Fibroblast of upper back skin (primary cell): ENCODE results near the gene RBM4B.

Experiments used
- DNase-seq: peaks from one replicate; pipeline ENCODE4 v3.0.0-alpha.2; 2013

The RBM4B gene

DNA sequence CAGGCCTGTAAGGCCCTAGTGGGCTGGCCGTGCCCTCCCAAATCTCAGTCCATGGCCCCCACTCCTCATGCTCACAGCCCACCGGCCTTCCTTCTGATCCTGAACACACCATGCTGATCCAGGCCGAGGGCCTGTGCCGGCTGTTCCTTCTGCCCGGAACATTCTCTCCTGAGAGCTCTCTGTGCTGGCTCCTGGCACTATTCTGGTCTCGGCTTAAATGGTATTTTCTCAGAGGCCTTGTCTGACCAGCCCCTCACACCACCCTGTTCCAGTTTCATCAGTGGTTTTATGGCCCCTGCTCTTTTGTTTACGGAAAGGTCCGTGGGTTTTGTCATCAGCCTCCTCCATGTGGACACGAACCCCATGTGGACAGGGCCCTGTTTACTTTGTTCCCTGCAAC, 29.3 kb upstream of the RBM4B start:
- DNase-seq, result no peak

DNA sequence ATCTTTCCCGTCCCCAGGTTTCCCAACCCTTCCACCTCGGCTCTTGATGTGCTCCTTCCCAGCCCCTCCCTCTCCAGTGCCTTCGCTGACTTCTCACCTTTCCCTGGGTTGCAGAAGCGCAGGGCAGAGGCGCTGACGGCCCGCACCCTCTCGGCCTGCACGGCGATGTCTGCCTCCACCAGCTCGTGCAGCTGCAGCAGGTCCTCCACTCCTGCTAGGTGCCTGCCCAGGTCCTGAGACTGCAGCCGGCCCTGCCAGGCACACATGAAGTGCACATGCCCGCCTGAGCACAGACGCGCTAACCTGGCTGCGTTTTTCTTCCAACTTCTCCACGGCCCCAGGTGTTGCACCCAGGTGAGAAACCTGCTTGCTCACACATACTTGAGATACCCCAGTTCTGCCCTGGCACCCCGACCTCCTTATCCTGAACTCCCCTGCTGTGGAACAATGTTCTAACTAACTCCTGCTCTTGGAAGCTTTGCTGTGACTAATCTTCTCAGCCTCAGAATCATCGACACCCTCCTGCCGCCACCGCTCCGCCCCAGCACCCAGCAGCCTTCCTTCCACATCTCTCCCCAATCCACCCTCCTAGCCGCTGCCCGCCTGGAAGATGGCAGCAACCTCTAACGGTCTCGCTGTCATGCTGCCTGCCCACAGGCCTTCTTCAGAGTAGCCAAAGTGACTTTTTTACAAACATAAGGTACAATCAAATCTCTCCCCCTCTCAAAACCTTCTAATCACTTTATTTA, 28.1 kb upstream of the RBM4B start:
- DNase-seq, result no peak

DNA sequence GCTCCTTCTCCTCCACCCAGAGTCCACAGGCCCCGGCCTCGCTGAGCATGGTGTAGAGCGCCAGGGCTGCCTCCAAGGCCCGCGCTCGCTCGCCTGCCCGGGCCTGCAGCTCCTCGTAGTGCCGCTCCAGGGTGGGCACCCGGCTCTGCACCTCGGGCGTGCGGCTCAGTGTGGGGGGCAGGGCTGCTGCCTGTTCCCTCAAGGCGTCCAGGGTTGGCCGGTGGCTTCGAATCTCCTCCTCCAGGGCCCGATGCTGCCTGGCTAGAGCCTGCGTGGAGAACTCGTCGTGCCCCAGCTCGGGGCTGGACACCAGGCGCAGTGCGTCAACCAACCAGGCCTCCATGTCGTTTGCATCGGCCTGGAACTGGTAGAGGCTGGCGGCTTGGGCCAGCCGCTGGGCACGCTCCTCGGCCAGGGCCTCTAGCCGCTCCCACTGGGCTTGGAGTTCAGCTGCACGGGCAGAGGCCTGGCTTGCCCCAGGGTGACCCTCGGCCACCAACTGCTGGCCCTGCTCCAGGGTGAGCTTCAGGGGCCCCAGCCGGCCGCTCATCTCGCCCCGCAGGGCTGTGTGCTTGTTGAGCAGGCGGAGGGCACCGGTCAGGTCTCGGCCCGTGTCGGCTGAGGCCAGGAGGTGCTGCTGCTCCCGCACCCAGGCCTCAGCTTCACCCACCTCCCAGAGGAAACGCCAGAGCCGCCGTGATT, 27.1 kb upstream of the RBM4B start:
- DNase-seq, result no peak

DNA sequence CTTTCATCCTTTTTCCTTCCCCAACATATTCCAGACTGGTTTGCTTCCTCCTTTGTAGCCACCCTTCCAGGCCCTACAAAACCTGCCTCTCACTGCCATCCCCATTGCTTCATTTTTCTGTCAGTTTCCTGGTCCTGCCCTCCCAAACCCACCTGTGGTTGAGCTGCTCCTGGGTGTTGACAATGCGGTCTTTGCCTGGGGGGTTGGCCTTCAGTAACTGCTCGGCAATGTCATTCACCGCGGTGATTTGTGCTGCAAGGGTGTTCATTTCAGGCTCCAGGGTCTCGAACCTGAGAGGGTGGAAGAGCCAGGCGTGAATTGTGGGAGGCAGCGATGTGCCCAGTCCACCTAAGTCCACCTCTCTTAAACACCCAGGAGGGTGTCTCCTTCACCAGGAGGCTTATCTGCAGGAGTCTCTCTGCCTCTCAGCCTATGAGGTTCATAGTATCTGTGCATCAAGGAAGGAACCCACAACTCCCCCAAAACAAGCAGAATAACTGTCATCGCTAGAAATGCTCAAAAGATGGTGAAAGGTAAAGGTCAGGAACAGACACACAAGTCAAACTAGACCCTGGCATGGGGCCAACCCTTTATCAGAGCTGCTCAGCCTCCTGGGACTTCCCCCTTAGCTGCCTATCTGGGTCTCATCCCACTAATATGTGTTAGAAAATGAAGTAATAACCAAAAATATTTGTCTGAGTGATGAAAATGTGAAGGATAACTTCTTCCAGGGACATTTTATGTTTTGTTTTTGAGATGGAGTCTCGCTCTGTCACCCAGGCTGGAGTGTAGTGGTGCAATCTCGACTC, 23.9 kb upstream of the RBM4B start:
- DNase-seq, result no peak

DNA sequence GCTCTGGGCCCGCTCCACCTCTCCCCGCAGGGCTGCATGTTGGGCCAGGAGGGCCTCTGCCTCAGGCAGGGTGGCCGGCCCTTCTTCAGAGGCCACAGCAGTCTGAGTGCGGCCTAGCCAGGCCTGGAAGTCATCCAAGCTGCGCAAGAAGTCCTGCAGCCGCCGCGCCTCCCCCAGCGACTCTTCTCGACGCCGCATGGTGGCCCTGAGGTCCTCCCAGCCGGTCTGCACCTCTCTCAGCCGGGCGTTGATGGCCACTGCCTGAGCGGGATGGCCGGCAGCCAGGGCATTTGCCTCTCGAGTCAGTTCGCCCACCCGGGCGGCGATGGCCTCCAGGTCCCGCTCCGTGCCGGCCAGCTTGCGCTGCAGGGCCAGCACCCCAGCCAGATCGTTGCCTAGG, 23.1 kb upstream of the RBM4B start:
- no peak for DNase-seq

DNA sequence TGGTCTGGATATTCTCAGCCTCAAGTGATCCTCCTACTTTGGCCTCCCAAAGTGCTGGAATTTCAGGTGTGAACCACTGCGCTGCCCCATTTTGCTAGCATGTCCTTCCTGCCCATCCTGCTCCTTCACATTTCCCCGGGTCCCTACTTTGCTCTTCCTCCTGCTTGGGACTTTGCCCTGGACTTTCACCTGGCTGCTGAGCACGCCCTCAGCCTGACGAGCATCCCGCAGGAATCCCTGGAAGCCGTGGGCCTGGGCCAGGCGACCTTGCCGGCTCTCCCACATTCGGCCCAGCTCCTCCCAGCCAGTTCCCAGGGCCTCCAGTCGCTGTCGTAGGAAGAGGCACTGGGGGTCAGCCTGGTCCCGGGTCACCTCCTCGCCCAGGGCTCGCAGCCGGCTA, 22.6 kb upstream of the RBM4B start:
- DNase-seq, result no peak

DNA sequence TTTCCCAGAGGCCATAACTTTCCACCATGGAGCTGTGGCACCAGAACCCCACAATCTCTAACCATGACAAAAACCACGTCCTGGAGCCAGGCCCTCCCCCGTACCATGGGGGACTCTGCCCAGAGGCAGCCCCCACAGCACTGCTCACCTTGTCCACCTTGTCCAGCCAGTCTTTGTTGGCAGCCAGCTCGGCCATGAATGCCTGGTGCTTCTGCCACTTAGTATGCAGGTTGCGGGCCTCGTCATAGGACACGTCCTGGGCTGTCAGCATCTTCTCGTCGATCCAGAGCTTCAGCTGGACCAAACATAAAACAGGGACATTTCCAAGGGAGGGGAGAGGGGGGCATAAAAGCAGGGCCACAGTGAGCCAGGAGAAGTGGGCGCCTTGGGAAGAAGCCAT, 20.8 kb upstream of the RBM4B start:
- DNase-seq, result no peak

DNA sequence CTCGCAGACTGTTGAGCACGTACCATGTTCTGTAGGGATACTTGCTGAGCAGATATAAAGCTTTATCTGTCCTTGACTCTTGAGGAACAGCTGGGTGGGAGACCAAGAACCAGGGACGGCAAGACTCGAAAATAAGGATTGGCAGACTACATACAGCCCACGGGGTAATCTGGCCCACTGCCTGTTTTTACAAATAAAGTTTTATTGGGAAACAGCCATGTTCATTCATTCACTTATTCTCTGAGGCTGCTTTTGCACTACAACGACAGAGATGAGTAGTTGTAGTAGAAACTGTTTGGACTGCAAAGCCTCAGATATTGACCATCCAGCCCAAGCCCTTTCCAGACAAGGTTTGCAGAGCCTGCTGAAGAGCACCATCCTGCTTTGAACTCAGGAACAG, 20.3 kb upstream of the RBM4B start:
- DNase-seq, result no peak

DNA sequence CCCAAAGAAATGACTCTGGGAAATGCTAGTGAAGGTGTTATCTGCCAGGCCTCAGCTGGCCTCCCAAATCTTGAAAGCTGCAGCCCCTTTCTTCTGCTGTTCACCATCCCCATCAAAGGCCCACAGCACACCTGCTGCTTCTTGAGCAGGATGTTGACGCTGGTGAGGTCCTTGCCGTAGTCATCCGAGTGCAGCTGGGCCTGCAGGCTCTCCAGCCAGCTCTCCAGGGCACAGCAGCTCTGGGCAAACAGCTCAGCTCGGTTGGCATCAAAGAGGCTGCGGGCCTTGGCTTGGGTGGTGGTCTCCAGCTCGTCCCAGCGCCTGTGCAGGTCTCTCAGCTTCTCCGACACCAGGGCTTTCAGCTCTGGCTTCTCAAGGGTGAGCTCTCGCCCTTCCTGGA, 18.5 kb upstream of the RBM4B start:
- DNase-seq, result no peak

DNA sequence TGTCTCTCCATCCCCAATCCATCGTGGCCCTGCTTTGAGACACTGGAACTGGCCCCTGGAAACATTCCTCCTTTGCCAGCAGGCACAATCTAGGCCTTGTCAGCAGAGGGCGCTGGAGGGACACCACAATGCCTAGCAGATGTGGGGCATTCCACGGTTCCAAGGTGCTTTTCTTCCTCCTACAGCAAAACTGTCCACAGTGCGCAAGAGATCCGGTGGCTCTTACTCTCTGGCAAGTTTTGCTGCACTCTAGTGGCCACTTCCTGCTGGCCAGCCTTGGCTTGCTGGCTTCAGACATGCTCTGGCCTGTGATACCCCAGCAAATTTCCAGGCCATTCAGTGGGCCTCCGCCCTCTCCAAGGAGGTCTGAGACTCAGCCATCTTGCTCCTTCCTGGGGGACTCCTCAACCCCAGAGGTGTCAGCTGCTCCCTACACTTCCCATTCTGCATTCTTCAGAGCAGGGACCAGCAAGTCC, 17.1 kb upstream of the RBM4B start:
- peak; percentile 97 for DNase-seq

DNA sequence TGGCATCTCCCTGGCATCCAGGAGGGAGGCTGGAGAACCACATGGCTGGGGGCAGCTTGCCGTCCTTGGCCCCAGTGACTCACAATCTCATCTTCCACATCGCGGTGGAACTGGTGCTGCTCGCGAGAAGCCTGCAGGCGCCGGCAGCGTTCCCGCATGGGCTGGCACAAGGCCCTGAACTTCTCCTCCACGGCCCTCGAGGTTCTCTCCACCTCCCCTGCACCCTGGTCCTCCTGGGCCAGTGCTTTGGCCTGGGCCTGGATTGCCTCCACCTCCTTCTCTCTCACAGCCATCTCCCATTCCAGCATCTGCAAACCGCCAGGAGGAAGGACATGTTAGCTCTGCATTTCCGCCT, 16.3 kb upstream of the RBM4B start:
- no peak for DNase-seq

DNA sequence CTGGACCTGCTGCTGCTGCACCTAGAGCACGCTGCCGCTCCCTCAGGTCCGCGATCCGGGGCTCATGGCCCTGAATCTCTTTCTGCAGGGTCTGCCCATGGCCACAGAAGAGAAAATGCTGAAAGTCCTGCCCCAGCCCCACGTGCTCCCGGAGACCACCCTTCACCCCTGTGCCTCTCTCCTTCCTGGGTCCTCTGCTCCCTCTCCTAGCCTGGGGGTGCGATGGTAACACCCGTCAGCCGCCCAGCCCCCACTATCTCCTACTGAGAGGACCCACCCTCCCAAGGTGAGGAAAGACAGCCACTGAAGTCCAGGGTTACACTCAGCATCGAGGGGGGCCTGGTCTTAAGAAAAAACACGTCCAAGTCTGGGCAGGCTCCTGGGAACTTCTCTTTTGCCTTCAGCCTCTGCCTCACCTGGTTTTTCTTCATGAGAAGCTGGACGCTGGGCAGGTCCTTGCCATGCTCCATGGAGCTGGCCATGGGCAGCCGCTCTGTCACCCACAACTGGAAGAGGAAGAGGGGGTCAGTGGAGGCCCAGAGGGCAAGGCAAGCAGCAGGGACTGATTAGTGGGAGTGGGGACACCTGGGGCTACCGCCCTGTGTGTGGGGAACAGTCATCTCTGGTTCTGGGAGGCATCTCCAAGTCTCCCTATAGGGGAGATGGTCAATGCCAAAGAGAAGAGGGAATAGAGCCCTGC, 15.8 kb upstream of the RBM4B start:
- no peak for DNase-seq

DNA sequence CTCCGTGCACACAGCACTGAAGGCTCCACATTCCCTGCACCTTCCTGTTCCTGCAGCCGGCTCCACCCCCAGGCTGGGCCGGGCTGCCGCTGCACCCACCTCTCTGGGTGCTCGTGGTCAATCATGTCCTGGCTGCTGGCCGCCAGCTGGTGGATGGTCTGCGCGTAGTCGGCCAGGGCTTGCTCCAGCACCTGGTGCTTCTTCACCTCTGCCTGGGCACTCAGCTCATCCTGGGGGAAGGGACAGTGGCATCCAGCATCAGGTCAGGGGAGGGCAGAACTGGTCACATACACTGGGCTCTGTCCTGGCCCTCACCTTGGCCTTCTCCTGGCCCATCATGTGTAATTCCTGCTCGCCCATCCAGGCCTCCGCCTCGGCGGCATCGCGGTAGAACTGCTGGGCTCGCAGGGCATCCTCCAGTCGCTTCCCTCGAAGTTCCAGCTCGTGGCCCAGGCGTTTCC, 15.2 kb upstream of the RBM4B start:
- no peak for DNase-seq

DNA sequence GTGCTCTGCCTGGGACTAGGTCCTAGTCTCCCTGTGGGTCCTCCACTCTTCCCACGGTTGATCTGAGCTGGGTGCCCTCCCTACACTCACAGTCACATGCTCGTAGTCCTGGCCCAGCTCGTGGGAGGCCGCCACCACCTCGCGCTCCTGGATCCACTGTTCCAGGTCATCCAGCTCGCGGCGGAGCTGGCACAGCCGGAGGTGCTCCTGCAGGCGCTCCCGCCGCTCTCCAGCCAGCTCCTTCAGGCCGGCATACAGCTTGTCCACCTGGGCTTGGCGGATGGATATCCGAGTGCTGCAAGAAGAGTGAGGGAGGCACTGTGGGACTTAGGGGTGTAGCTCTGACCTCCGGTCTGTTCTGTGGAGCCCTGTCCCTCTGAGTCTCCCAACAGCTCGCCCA, 14.8 kb upstream of the RBM4B start:
- no peak for DNase-seq

DNA sequence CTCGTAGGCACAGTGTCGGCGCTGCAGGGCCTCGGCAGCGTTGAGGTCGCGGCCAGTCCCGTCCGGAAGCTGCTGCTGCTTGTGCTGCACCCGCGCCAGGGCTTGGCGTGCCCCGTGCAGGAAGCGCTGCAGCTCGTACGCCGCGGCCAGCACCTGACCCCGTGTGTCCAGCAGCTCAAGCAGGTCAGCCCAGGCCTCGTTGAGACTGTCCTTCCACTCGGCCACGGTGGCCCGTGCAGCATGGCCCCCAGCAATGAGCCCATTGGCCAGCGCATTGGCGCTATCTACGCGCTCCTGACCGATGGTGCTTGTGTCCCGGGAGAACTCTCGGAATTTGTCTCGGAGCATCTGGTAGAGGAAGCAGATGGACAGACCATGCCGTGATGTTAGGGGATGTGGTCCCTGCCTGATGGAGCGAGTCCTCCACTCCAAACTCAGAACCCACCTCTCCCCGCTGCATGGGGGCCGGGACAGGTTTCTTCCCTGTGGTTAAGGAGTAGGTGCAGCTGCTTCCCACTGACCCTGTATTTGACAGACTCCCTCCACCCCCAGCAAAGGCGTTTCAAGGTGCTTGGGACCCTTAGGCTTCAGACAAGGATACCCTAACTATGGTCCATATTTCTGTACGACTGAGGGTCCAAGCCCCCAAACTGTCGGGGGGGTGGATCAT, 13.8 kb upstream of the RBM4B start:
- DNase-seq, result no peak

DNA sequence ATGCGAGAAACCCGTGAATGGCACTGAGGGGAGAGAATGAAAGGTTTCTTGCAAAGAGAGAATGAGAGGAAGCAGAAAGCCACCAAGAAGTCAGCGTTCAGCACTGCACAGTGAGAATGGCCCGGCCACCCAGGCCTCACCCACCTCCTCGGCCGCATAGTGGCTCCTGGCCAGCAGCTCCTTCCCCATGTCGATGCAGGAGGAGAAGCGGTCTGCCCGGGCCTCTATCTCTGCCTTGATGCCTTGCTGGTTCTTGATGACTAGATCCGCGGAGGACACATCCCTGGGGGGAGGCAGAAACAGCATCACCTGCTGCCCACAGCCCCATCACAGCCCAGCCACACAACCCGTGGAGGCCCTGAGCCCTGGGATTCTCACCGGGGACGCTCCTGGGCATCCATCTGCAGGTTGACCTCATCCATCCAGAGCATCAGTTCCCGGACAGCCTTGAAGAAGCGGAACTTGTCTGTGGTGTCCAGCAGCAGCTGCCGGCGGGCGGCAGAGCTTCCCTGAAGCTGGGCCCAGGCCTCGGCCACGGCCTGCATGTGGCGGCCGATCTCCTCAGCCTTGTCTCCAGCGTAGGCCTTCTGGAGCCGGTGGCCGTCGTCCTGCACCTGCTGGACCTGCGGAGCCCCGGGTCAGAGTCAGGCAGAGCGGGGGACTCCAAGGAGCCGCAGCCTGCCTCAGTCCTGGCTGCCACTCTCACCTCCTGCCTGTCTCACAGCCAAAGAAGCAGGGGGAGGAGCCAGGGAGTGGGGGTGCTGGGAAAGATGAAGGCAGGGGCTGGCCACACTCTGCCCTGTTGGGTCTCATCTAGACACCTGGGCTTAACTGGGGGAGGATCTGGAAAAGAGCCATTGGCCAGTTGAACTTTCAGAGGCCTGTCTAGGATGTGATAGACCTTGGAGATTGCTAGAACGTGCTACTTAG, 12.2 kb upstream of the RBM4B start:
- DNase-seq, result no peak

DNA sequence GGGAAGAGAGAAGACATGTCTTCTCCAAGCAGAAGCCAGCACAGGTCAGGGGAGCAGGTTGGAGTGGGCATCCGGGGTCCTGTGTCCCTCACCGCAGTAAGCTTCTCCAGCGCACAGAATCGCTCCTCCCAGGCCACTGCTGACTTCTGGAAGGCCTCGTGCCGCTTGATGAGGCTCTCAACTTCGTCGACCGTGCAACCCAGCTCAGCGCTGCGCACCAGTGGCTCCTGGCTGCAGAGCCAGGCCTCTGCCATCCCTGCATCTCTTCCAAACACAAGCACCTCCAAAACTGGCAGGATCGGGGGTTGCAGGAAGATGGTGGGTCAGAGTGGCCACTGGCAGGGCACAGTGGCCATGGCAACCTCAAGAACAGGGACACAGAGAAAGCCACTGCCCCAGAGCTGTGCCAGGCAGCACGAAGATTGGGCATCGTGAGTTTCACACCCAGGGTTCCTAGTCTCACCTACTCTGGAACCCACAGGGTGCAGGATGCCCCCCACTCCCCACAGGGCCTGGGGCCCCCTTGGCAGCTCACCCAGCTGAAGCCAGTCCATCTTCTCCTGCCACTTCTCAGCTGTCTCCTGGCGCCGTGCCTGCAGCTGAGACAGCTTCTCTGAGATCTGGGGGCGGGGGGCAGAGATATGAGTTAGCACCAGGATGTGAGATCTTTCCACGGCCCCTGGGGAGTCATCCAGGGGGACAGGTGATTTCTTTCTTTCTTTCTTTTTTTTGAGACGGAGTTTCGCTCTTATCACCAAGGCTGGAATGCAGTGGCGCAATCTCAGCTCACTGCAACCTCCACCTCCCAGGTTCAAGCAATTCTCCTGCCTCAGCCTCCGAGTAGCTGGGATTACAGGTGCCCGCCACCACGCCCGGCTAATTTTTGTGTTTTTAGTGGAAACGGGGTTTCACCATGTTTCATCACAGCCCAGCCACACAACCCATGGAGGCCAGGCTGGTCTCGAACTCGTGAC, 11.2 kb upstream of the RBM4B start:
- DNase-seq, result no peak

DNA sequence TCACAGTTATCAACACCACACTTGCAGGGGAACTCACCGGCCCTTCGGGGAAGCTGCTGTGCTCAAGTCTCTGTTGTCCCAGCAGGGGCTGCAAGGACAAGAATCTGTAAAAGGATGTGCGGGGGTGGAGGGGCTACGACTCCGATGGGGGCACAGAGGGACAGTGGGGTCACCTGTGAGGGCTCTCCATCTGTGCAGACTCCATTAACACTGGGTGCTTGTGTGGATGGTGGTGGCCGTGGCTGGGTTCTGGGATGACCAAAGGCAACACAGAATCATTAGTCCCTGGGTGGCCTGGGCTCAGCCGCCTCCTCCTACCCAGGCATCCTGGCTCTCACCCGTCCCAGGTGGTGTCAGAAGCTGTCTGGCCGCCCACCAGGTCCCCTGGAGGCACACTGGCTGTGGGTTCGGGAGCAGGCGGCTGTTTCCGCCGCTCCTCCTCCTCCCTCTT, 10.2 kb upstream of the RBM4B start:
- DNase-seq, result no peak

DNA sequence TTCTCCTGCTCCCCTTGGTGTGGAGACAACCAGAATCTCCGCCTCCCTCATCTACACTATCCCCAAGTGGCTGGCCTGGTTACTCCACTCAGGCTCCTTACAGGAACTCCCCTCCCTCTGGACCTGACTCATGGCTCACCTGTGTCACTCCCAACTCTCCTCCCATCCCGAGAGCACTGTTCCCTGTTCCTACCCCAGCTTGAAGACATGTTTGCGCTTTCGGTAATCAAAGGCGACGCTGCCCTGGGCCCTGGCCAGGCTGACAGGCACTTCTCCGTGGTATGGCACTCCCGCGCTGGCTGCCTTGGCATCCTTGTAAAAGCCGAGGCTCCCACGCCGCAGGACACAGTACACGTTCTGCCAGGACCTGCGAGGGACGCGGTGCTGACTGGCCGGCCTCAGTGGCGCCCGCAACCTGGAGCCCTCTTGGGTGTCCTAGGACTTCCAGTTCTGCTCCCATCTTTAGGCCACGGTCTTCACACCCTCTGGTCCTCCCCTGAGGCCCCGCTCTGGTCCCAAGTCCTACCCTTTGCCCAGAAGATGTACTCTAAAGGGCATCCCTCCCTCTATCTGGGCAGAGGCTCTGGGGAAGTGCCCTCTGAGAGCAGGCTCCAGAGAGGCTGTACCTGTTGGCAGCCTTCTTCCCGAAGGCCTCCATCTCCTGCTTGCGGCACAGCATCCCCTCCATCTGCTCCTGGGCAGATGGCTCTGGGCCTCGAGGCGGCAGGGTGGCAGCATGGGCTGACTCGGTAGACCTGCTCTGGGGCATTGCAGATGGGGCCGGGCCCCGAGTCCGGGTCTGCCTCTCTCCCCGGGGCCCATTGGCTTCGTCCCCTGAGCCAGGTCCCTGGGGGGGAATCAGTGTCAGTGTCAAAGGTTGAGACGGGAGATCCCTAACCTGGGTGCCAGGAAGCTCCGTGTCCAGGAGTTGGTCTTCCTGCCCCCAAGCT, 9.4 kb upstream of the RBM4B start:
- DNase-seq, result no peak
